ENCODE data around the gene SLC2A6.

Gene SLC2A6, protein sequence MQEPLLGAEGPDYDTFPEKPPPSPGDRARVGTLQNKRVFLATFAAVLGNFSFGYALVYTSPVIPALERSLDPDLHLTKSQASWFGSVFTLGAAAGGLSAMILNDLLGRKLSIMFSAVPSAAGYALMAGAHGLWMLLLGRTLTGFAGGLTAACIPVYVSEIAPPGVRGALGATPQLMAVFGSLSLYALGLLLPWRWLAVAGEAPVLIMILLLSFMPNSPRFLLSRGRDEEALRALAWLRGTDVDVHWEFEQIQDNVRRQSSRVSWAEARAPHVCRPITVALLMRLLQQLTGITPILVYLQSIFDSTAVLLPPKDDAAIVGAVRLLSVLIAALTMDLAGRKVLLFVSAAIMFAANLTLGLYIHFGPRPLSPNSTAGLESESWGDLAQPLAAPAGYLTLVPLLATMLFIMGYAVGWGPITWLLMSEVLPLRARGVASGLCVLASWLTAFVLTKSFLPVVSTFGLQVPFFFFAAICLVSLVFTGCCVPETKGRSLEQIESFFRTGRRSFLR

DNA sequence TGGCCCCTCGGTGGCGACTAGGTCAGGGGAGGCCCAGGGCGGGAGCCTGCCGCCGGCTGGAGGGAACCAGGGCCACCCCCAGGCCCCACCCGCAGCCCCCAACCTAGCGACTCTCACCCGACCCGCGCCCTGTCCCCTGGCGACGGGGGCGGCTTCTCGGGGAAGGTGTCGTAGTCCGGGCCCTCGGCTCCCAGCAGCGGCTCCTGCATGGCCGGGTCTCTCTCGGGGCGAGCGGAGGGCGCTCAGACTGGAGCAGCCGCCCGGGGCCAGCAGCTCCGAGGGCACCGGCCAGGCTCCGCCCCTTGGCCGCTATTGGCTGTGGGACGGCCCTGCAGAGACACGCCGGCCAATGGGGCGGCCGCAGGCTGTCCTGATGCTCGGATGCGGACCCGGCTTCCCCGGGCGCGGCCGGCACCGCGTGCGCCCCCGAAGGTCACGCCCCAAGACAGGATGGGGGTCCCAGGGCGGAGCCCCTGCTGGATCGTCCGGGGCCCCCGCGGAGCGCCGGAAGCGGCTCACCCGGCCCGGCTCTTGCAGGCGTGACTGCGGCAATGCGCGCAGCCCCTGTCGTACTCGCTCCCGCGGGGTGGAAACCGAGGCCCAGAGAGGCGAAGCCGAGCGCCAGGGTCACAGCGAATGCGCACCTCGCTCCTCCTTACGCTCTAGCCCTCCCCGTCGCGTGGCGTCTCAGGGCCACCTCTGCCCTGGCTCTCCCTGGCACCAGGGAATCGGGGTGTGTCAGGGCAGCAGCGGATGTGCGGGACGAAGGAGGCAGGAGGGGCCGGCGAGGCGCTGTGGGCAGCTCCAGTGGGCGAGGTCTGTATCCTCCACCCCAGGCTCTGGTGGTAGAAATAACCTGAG, at the start of gene SLC2A6:
TSS of gene SLC2A6 (minus strand) at position 249 of the 861 bp plus-strand sequence. CDS start at position 209, 40 bp downstream.
- peak; percentile 31 to 37 for DNase-seq (ENCODE audit: low read depth in 2 of 2)

DNA sequence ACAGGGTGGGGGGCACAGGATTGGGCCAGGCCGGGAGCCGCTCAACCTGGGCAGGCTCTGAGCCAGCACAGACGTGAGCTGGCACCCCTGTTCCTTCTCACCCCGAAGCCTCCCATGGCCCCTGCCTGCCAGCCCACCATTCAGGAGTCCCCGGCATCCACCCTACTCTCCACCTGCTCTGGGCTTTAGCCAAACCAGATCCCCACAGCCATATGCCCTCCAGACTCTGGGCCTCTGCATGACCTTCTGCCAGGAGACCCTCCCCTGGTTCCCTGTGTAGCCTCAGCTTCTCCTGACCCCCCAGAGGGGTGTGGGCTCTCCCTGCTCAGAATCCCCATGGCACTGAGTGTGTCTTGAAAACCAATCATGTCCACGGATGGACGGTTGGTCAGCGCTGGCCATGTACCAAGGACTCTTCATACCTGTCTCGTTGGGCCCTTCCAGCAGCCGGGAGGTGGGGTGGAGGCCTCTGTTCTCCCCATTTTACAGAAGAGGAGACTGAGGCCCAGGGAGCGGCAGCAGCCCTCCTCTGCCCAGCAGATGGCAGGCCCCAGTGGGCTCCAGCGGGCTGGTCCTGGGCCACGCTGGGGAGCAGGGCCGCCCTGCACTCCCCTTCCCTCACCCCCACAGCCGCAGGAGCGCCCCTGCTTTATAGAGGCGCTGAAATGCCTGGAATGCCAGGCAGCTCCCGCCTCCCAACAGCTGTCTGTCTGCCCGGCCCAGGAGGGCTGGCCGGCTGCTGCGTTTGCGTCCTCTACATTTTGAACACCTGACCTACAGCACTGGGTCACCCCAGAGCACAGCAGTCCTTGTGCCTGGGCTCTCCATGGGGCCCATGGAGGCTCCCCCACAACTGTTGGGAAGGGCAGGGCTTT, 49.3 kb upstream of the SLC2A6 start:
- DNase-seq (ENCODE audit: low read depth in 2 of 2): no peak

DNA sequence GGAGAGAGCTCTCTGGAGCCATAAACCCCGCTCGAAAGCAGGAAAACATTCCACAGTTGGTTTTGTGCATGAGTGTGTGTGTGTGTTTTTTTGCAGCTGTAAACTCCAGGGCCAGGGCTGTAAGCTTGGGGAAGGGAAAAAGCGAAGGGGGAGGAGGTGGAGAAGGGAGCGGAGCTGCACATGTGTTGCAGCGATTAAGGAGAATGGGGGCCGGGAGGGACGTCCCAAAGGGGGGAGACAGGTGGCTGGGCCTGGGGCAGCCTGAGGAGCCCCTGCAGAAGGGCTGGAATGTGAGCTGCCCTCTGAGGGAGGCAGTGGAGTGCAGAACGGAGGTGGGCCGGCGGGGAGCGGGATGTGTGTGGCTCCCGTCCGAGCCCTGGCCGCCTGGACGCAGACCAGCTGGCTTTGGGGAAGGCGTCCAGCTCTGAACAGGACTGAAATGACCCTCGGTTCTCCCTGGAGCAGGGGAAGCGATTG, 48.6 kb upstream of the SLC2A6 start:
- DNase-seq (ENCODE audit: low read depth in 2 of 2): no peak

DNA sequence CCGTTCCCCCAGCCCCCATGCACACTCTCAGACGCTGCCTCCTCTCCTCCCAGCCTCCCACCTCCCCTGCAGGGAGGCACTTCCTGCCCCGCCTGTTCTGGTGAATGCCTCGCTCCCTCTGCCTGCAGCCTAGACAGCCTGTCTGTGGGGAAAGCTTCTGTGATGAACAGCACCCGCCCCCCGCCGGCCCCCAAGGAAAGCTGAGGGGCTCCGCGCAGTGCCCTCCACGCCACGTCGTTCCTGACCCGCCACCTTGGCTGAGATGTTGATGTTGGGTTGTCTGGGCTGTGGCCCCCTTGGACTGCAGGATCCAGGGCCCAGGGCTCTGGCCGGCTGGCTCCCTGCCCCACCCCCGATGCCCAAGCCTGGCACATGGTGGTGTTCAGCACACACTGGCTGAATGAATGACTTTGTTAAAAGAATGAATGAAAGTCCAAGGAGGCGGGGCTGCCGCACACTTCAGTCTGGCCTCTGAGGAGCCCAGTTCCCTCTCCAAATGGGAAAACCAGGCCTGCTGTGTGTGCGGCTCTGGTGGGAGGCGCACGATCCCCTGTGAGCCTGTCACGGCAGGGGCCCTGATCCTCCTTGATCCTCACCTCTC, 47.9 kb upstream of the SLC2A6 start:
- no peak for DNase-seq (ENCODE audit: low read depth in 2 of 2)

DNA sequence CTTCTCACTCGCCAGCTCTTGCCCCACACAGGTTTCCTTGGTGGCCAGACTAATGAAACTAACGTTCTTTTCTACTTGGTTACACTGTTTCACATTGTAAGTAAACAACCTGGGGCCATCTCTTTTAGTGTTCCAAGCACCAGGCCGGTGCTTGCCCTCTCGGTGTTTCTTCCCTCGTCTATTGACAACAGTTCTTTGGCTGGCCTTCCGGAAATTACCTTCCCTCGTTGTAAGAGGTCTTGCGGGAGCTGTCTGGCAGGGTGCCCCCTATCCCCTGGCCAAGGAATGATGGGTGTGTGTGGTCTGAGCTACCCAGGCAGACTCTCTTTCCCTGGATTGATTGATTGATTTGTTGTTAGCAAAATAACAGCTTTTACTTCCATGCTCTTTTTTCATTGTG, 46.8 kb upstream of the SLC2A6 start:
- no peak for DNase-seq (ENCODE audit: low read depth in 2 of 2)

DNA sequence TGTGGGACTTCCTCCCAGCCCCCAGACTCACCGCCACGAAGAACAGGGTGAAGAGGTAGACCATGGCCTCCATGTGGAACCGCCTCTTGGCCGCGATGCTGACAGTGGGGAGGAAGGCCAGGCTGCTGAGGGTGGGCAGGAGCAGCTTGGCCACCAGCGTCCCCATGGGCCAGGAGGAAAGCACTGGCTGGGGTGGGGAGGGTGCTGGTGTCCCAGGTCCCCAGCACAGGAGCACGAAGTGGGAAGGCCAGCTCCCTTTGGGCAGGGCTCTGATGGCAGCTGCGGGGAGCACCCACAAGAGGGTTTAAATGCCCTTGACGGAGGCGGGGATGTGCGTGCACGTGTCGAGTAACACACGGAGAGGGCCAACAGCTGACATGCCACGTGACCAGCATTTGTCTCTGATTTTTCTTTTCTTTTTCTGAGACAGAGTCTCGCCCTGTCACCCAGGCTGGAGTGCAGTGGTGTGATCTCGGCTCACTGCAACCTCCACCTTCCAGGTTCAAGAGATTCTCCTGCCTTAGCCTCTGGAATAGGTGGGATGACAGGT, 45.9 kb upstream of the SLC2A6 start, which contains the start of gene MYMK:
TSS of gene MYMK (minus strand) at position 281 of the 550 bp plus-strand sequence. CDS start at position 166, 115 bp downstream.
- DNase-seq (ENCODE audit: low read depth in 2 of 2): no peak

DNA sequence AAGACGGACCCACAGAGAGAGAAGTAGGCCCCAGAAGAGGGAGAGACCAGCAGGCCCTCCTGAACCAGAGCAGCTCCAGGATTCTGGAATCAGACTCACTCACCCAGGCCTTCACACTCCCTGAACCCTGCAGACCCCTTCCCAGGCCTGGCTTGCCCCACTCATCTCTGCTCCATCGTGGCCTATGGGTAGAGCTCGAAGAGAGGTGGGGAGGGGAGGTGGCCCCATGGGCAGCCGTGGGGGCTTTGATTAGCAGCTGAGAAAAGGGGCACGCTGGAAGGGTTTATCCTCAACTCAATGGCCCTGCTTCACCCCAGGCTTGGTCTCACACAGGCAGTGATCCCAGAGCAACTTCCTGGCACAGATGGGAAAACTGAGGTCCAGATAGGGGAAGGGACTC, 45.2 kb upstream of the SLC2A6 start:
- no peak for DNase-seq (ENCODE audit: low read depth in 2 of 2)

DNA sequence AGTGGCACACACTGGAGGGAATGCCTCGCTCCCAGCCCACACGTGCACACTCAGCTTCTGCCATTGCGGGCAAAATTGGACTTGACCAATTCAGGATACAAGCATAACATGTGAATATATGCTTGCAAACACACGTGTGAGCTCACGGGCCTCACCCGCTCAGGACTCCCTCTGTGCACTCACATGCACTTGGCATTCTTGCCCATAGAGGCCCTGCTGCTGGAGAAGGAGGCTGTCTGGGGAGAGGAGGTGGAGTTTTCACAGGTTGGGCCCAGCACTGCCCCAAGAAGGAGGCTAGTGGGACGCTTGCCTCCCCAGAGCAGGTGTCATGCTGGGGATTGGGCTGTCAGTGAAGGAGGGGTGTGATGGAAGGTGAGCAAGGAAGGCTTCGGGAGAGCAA, 44.2 kb upstream of the SLC2A6 start:
- no peak for DNase-seq (ENCODE audit: low read depth in 2 of 2)

DNA sequence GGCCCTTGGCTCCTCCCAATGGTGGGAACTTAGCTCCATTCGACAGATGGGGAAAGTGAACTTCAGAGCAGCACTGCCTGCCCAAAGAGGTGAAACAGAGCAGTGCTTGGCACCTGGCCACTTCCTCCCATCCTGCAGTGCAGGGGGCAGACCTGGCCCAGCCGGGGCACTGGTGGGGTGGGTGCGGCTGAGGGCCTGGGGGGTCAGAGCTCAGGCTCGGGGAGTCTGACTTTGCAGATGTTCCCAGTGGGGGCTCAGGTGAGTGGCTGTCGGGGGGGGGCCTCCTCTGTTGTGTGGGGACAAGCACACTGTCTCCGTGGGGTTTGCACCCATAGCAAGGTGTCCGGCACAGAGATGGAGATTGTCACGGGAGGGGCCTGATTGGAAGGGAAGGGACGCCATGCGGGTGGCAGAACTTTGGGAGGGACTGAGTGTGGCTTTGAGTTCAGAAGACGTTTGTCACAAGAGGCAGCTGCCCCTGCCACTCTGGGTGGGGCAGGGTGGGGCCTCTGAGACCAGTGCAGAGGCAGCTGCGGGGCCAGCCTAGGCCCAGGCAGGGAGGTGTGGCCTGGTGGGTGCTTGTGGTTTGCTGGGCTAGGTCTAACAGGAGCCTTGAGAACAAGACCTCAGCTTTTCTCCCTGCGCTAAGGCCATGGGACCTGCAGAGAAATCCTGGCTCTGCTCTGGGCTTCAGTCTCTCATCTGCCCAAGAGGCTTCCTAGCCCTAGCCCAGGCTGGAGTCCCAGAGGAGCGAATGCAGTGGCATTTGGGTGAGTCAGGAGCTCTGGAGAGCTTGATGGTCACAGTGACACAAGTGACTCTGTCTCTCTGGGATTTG, 43.4 kb upstream of the SLC2A6 start:
- DNase-seq (ENCODE audit: low read depth in 2 of 2): no peak

DNA sequence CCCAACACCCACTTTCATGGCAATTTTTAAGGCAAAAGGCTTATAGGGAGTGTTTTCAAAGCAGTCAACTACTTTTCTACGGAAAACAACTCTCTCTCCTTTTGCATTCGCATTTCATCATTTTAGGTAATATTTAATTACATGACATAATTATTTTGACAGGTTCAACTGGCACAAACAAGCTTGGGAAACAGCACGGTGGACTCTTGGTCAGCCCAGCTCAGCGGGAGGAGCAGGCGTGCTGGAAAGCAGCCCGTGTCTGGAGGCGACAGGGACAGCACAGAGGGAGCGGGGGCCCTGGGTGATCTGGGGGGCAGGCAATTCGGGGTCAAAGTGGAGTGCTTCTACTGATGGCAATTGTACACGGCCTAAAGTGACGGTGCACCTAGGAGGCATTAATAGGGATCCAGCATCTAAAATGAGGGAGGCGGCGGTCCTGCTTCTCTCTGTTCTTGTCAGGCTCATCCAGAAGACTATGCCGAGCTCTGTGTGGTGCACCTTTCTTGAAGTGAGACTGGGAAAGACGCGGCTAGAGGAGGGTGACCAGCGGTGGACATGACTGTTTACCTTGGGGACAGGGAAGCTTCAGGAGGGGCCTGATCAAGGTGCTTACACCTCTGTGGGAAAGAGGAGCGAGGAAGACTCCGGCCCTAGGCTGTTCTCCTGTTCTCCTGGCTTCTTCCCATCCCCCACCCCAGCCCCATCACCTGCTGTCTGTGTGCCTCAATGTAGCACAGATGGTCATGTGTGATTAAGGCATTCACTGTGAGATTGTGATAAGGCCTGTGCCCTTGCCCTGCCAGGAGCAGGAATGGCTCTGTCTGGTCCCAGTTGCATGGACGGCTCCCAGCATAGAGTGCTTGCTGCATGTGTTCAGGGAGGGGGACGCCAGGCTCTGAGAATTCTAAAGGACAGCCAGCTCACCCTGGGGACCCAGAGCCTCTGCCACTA, 42.5 kb upstream of the SLC2A6 start:
- no peak for DNase-seq (ENCODE audit: low read depth in 2 of 2)

DNA sequence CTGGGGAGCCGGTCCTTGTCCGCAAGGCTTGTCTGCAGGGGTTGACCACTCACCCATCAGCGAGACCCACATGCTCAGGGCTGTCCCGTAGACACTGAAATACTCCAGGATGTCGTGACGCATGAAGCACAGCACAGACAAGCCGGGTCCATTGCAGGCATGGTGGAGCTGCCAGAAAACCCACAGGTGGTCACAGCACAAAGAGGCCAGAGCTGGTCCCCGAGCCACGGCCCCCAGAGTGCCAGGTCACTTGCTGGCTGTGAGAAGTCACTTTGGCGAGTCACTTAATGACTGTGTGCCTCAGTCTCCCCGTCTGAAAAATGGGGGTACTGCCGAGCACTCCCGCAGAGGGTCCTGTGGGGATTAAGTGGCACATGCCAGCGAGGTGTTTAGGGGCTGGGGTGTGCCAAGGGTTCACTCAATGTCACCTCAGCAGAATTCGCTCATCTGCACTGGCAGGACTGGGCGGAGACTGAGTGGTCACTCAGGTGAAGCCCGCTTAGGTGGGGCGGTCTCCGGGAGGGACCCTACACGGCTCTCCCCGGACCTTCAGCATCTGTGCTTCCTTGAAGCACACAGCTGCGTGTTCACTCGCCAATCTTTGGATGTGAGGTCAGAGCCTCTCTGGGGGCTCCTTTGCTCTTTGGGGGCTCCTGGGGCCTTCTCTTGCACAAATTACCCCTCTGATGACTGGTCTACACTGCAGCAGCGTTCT, 41.4 kb upstream of the SLC2A6 start:
- no peak for DNase-seq (ENCODE audit: low read depth in 2 of 2)

DNA sequence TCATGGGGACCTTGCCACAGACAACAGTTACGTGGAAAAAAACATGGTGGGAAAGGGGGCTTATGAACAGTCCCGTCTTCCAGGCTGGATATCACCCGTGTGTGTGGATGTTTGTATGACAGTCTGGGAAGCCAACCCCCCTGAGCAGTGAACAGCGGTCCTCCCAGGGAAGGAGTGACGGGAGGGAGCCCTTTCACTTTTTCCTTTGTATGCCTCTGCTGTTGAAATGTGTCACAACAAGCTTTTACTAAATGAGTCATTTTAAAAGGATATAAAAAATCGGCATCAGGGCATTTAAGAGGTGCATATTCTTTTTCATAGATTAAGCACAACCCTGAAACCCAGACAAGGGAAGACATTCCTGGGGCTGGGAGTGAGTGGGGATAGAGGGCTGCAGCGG, 40.8 kb upstream of the SLC2A6 start:
- DNase-seq (ENCODE audit: low read depth in 2 of 2): no peak

DNA sequence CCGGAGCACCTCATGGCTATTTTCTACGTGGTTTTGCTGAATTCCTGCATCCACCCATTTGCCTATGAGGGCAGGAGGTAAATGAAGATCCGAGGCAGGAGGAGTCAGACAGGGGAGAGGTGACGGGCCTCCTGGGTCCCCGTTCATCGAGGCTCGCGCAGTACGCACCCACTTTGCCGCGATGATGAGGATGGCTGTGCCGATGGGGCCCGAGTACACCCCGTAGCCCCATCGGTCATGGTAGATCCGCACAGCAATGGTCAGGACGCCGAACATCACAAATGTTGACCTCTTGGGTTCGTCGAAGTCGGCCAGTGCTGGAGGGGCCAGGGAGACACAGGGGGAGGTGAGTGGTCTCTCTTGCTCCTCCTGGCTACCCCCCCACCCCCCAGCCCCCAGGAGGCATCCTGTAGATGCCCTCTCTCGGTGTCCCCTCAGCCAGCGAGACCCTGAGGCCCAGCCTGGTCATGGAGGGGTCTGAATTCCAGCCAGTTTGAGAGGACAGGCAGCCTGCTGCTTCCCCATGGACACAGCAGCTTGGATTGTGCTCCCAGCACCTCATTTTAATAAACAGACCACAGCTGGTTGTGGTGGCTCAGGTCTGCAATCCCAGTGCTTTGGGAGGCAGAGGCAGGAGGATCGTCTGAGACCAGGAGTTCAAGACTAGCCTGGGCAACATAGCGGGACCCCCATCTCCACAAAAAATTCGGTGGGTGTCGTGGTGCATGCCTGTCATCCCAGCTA, 40.0 kb upstream of the SLC2A6 start:
- no peak for DNase-seq (ENCODE audit: low read depth in 2 of 2)

DNA sequence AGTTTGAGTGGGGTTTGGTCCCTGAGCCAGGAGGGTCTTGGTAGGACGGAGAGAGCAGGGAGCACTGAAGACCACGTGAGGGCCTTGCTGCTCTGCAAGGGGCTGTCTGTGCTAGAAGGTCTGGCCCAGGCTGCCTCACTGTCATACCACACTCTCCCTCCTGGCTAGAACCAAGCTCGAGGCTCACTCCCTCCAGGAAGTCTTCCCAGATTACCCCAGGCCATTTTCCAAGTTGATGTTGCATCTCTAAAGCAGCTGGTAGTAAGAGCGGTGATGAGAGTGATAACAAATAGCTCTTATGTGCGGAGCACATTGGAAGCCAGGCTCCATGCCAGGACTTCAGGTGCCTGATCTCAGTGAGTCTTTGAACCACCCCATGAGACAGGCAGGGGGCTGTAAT, 39.3 kb upstream of the SLC2A6 start:
- no peak for DNase-seq (ENCODE audit: low read depth in 2 of 2)

DNA sequence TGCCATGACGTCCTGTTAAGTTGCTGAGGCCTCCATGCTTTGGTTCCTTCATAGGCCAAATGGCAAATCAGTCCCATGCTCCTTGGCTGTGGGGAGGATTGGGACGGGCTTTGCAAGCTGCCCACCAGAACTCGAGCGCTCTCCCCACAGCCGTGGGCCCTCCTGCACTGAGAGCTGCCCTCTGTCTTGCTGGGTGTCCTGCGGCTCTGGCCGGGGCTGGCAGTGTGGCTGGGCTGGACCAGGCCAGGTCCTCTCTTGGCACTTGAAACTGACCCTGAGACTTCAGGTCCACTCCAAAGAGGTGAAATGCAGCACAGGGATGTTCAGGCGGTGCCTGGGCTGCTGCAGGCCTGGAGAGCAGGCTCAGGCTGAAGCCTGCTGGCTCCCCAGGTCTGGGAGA, 38.8 kb upstream of the SLC2A6 start:
- DNase-seq (ENCODE audit: low read depth in 2 of 2): no peak

DNA sequence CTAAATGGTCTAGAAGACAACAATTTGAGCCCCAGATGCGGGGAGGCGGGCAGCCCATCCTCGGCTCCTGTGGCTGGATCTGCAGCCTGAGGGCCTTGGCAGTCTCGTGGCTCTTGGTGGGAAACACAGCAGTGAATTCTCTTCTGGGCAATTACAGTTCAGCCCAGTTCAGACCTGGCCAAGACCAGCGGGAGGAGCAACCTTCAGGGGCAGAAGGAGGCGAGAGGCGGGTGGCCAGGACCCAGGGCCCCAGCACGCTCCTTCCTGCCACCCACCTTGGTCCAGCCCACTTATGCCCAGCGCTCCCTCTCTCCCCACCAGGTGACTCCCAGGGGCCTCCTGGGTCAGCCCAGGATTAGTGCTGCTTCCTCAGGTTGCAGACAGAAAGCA, 38.1 kb upstream of the SLC2A6 start:
- no peak for DNase-seq (ENCODE audit: low read depth in 2 of 2)

DNA sequence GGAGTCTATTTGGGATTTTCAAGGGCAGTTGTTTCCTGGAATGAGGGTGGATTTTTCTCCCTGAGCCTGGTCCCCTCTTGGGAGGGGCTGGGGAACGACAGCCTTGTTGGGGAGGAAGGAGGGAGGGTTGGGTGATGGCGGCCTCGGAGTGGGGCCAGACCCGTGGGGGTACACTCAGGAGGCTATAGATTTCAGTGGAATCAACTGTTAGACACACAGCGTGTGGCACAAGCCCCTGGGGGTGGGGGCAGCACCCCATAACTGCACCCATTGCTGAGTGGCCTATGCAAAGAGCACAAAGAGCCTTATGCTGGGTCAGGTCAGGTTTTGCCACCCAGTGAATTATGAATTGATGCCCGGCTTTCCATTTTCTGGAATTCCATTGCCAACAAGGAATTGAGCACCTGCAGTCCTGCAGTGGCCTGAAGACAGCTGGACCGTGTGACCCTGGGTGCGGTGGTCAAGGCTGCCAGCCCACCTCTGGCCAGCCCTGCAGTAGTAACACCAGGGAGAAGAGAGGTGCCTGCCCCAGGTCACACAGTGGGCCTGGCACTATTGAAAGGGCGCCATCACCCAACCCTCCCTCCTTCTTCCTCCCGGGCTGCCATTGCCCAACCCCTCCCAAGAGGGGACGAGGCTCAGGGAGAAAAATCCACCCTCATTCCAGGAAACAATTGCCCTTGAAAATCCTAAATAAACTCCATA, 37.5 kb upstream of the SLC2A6 start:
- DNase-seq (ENCODE audit: low read depth in 2 of 2): no peak
